Measurements from ENCODE around the gene CTBP1. TPM values are rescaled to one million over a fixed set of nuclear protein-coding genes. Genes with fewer than 3 reads are reported as not detected.
A peak's percentile ranks its signal among the peaks of the same experiment; 100 is the strongest.

Gene CTBP1
- total and polyA plus RNA-seq, 2 experiments from 2014 or later, result 74.0 to 192 TPM

- Histone ChIP-seq H3K4me1 (ENCODE audit: insufficient read depth) (no peaks in the 10 kb centered on the region), H3F3A (replicated peaks; ENCODE audit: low read depth) (no peaks in the 10 kb centered on the region), H3K4me3 (no peak overlapping the region; the same call in 1 of the 2 replicates), H3K27ac (ENCODE audit: low read depth) (no peak overlapping the region), H3K36me3 (ENCODE audit: insufficient read depth) (no peaks in the 10 kb centered on the region), H4K20me1 (replicated peaks; ENCODE audit: insufficient read depth) (no peaks in the 10 kb centered on the region), H3K27me3 (ENCODE audit: insufficient read depth) (peaks cover 71% of the 10 kb centered on the region), H3K79me2 (replicated peaks; ENCODE audit: insufficient read depth) (no peaks in the 10 kb centered on the region), H3K4me2 (peak overlapping the region; percentile 84; the same call in 1 of the 2 replicates), H2AFZ (no peak overlapping the region), H3K9me2 (ENCODE audit: insufficient read depth) (no peaks in the 10 kb centered on the region)
- H3K27me3 Mint-ChIP-seq (ENCODE audit: insufficient read depth, low read depth, poor library complexity), result peaks cover 75% of the 10 kb centered on the region
- H3K4me3 Mint-ChIP-seq, result peak overlapping the region; percentile 9; the same call in 1 of the 3 replicates
- no peaks in the 10 kb centered on the region; the same call in 2 of the 3 replicates for H3K36me3 Mint-ChIP-seq (ENCODE audit: low read depth)
- DNase-seq (ENCODE audit: low spot score) (no peak), ATAC-seq (no peak)
- peaks cover 5% of the 10 kb centered on the region for H3K4me1 Mint-ChIP-seq
- TF ChIP-seq, protein P1, sequence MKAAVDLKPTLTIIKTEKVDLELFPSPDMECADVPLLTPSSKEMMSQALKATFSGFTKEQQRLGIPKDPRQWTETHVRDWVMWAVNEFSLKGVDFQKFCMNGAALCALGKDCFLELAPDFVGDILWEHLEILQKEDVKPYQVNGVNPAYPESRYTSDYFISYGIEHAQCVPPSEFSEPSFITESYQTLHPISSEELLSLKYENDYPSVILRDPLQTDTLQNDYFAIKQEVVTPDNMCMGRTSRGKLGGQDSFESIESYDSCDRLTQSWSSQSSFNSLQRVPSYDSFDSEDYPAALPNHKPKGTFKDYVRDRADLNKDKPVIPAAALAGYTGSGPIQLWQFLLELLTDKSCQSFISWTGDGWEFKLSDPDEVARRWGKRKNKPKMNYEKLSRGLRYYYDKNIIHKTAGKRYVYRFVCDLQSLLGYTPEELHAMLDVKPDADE (IDR thresholded peaks at IDR 0.05), result no peak
- TF ChIP-seq EZH2phosphoT487 (IDR thresholded peaks at IDR 0.05; ENCODE audit: unreplicated experiment) (no peak), EZH2 (IDR thresholded peaks at IDR 0.05; ENCODE audit: low read depth, unreplicated experiment) (no peak), ZNF114 (CRISPR knock-in tag; IDR thresholded peaks at IDR 0.05) (no peak), POLR2AphosphoS5 (IDR thresholded peaks at IDR 0.05; ENCODE audit: low read depth) (no peak), JUNB (IDR thresholded peaks at IDR 0.05; ENCODE audit: unreplicated experiment) (no peak), CREB1 (CRISPR knock-in tag; IDR thresholded peaks at IDR 0.05; ENCODE audit: low read depth) (no peak), STAT1 (IDR thresholded peaks at IDR 0.05; ENCODE audit: unreplicated experiment) (no peak), ZNF331 (CRISPR knock-in tag; IDR thresholded peaks at IDR 0.05; ENCODE audit: low read depth) (no peak), NANOG (IDR thresholded peaks at IDR 0.05; ENCODE audit: borderline replicate concordance) (no peak)
- TF ChIP-seq, protein P2, sequence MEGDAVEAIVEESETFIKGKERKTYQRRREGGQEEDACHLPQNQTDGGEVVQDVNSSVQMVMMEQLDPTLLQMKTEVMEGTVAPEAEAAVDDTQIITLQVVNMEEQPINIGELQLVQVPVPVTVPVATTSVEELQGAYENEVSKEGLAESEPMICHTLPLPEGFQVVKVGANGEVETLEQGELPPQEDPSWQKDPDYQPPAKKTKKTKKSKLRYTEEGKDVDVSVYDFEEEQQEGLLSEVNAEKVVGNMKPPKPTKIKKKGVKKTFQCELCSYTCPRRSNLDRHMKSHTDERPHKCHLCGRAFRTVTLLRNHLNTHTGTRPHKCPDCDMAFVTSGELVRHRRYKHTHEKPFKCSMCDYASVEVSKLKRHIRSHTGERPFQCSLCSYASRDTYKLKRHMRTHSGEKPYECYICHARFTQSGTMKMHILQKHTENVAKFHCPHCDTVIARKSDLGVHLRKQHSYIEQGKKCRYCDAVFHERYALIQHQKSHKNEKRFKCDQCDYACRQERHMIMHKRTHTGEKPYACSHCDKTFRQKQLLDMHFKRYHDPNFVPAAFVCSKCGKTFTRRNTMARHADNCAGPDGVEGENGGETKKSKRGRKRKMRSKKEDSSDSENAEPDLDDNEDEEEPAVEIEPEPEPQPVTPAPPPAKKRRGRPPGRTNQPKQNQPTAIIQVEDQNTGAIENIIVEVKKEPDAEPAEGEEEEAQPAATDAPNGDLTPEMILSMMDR (conservative IDR thresholded peaks at IDR 0.05; ENCODE audit: low read depth in 2 of 2), result no peak
- TF ChIP-seq, protein P3, sequence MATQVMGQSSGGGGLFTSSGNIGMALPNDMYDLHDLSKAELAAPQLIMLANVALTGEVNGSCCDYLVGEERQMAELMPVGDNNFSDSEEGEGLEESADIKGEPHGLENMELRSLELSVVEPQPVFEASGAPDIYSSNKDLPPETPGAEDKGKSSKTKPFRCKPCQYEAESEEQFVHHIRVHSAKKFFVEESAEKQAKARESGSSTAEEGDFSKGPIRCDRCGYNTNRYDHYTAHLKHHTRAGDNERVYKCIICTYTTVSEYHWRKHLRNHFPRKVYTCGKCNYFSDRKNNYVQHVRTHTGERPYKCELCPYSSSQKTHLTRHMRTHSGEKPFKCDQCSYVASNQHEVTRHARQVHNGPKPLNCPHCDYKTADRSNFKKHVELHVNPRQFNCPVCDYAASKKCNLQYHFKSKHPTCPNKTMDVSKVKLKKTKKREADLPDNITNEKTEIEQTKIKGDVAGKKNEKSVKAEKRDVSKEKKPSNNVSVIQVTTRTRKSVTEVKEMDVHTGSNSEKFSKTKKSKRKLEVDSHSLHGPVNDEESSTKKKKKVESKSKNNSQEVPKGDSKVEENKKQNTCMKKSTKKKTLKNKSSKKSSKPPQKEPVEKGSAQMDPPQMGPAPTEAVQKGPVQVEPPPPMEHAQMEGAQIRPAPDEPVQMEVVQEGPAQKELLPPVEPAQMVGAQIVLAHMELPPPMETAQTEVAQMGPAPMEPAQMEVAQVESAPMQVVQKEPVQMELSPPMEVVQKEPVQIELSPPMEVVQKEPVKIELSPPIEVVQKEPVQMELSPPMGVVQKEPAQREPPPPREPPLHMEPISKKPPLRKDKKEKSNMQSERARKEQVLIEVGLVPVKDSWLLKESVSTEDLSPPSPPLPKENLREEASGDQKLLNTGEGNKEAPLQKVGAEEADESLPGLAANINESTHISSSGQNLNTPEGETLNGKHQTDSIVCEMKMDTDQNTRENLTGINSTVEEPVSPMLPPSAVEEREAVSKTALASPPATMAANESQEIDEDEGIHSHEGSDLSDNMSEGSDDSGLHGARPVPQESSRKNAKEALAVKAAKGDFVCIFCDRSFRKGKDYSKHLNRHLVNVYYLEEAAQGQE (IDR thresholded peaks at IDR 0.05; ENCODE audit: unreplicated experiment), result no peak
- TF ChIP-seq, protein P4, sequence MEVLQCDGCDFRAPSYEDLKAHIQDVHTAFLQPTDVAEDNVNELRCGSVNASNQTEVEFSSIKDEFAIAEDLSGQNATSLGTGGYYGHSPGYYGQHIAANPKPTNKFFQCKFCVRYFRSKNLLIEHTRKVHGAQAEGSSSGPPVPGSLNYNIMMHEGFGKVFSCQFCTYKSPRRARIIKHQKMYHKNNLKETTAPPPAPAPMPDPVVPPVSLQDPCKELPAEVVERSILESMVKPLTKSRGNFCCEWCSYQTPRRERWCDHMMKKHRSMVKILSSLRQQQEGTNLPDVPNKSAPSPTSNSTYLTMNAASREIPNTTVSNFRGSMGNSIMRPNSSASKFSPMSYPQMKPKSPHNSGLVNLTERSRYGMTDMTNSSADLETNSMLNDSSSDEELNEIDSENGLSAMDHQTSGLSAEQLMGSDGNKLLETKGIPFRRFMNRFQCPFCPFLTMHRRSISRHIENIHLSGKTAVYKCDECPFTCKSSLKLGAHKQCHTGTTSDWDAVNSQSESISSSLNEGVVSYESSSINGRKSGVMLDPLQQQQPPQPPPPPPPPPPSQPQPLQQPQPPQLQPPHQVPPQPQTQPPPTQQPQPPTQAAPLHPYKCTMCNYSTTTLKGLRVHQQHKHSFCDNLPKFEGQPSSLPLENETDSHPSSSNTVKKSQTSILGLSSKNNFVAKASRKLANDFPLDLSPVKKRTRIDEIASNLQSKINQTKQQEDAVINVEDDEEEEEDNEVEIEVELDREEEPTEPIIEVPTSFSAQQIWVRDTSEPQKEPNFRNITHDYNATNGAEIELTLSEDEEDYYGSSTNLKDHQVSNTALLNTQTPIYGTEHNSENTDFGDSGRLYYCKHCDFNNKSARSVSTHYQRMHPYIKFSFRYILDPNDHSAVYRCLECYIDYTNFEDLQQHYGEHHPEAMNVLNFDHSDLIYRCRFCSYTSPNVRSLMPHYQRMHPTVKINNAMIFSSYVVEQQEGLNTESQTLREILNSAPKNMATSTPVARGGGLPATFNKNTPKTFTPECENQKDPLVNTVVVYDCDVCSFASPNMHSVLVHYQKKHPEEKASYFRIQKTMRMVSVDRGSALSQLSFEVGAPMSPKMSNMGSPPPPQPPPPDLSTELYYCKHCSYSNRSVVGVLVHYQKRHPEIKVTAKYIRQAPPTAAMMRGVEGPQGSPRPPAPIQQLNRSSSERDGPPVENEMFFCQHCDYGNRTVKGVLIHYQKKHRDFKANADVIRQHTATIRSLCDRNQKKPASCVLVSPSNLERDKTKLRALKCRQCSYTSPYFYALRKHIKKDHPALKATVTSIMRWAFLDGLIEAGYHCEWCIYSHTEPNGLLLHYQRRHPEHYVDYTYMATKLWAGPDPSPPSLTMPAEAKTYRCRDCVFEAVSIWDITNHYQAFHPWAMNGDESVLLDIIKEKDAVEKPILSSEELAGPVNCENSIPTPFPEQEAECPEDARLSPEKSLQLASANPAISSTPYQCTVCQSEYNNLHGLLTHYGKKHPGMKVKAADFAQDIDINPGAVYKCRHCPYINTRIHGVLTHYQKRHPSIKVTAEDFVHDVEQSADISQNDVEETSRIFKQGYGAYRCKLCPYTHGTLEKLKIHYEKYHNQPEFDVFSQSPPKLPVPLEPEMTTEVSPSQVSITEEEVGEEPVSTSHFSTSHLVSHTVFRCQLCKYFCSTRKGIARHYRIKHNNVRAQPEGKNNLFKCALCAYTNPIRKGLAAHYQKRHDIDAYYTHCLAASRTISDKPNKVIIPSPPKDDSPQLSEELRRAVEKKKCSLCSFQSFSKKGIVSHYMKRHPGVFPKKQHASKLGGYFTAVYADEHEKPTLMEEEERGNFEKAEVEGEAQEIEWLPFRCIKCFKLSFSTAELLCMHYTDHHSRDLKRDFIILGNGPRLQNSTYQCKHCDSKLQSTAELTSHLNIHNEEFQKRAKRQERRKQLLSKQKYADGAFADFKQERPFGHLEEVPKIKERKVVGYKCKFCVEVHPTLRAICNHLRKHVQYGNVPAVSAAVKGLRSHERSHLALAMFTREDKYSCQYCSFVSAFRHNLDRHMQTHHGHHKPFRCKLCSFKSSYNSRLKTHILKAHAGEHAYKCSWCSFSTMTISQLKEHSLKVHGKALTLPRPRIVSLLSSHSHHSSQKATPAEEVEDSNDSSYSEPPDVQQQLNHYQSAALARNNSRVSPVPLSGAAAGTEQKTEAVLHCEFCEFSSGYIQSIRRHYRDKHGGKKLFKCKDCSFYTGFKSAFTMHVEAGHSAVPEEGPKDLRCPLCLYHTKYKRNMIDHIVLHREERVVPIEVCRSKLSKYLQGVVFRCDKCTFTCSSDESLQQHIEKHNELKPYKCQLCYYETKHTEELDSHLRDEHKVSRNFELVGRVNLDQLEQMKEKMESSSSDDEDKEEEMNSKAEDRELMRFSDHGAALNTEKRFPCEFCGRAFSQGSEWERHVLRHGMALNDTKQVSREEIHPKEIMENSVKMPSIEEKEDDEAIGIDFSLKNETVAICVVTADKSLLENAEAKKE (CRISPR knock-in tag; IDR thresholded peaks at IDR 0.05), result no peak
- no peaks in the 10 kb centered on the region; the same call in 2 of the 3 replicates for H3K9me3 Mint-ChIP-seq
- H3K27ac Mint-ChIP-seq, result no peak overlapping the region
Measured at GRCh38 chr4:1170156-1170975, 78.6 kb downstream of the CTBP1 start.

Measured in GM23338 (cell line).